CD4-positive, alpha-beta T cell treated with Interleukin-17A for 1 hour (primary cell): ENCODE measurements around the gene DSG4.

Source experiments
- DNase-seq: peaks from one replicate; pipeline ENCODE4 v3.0.0-alpha.2; 2020

Gene DSG4

GRCh38 chr18:31409276-31409675 is 32.7 kb downstream of the DSG4 start:
- no peak for DNase-seq

GRCh38 chr18:31410716-31411483 is 34.3 kb downstream of the DSG4 start:
- no peak for DNase-seq

- DNase-seq = no peak
Observed at GRCh38 chr18:31413137-31413536, 36.6 kb downstream of the DSG4 start.

GRCh38 chr18:31417850-31418249 is 41.3 kb downstream of the DSG4 start:
- DNase-seq = no peak

- DNase-seq = no peak
Observed at GRCh38 chr18:31419457-31419932, 42.9 kb downstream of the DSG4 start.

- DNase-seq = no peak
Observed at GRCh38 chr18:31420032-31420431, 43.5 kb downstream of the DSG4 start.

GRCh38 chr18:31420524-31420923 is 43.9 kb downstream of the DSG4 start:
- DNase-seq = no peak

- DNase-seq = no peak
Observed at GRCh38 chr18:31424383-31424988, 47.9 kb downstream of the DSG4 start.

GRCh38 chr18:31426021-31426420 is 49.4 kb downstream of the DSG4 start:
- DNase-seq = no peak

- DNase-seq = no peak
Observed at GRCh38 chr18:31426871-31427406, 50.4 kb downstream of the DSG4 start.

- no peak for DNase-seq
Observed at GRCh38 chr18:31428211-31428610, 51.6 kb downstream of the DSG4 start.

- DNase-seq = no peak
Observed at GRCh38 chr18:31429623-31430022, 53.0 kb downstream of the DSG4 start.

- DNase-seq = no peak
Observed at GRCh38 chr18:31430072-31430471, 53.5 kb downstream of the DSG4 start.

GRCh38 chr18:31430554-31430953 is 54.0 kb downstream of the DSG4 start:
- DNase-seq = no peak

- no peak for DNase-seq
Observed at GRCh38 chr18:31432316-31432715, 55.7 kb downstream of the DSG4 start.

- no peak for DNase-seq
Observed at GRCh38 chr18:31436825-31437224, 60.2 kb downstream of the DSG4 start.

GRCh38 chr18:31438402-31438801 is 61.8 kb downstream of the DSG4 start:
- no peak for DNase-seq

- no peak for DNase-seq
Observed at GRCh38 chr18:31439807-31440325, 63.3 kb downstream of the DSG4 start.

- DNase-seq = no peak
Observed at GRCh38 chr18:31440787-31441186, 64.2 kb downstream of the DSG4 start.

- DNase-seq = no peak
Observed at GRCh38 chr18:31441493-31441892, 64.9 kb downstream of the DSG4 start.

GRCh38 chr18:31444142-31444541 is 67.6 kb downstream of the DSG4 start:
- DNase-seq = no peak

- DNase-seq = no peak
Observed at GRCh38 chr18:31445908-31446307, 69.3 kb downstream of the DSG4 start.

GRCh38 chr18:31446854-31447253 is 70.3 kb downstream of the DSG4 start:
- no peak for DNase-seq
